Measurements from ENCODE around the gene ATR.
A peak's percentile ranks its signal among the peaks of the same experiment; 100 is the strongest.

Gene ATR

GRCh38 chr3:142578329-142579223 lies at the start of gene ATR:
Gene ATR, minus strand, starts transcription at chr3:142578733. Its CDS starts 29 bp downstream, at chr3:142578704.
- peak; percentile 98 for DNase-seq
- CTCF ChIA-PET: interaction anchor here (1.3 kb wide), 1 partner anchor 10 kb away, joined by 4 read pairs; no protein-coding TSS in a partner anchor
- Mint-ChIP-seq H3K36me3 (peaks cover 9% of the 10 kb centered on the region), H3K4me3 (peak within 1 kb of the TSS; percentile 98), H3K27me3 (peaks cover 20% of the 10 kb centered on the region), H3K4me1 (peaks cover 46% of the 10 kb centered on the region), H3K9me3 (no peaks in the 10 kb centered on the region), H3K27ac (peak within 1 kb of the TSS; percentile 99)

- CTCF ChIA-PET: interaction anchor here (1.8 kb wide), 1 partner anchor 16 kb away, joined by 4 read pairs; no protein-coding TSS in a partner anchor
- Mint-ChIP-seq H3K27me3 (no peaks in the 10 kb centered on the region), H3K36me3 (no peaks in the 10 kb centered on the region), H3K9me3 (no peaks in the 10 kb centered on the region), H3K4me3 (no peak overlapping the region), H3K27ac (no peak overlapping the region), H3K4me1 (no peaks in the 10 kb centered on the region)
- DNase-seq: no peak
Measured at GRCh38 chr3:142626971-142627370, 48.4 kb upstream of the ATR start.

- Mint-ChIP-seq H3K27me3 (no peaks in the 10 kb centered on the region), H3K9me3 (no peaks in the 10 kb centered on the region), H3K4me1 (no peaks in the 10 kb centered on the region), H3K27ac (no peak overlapping the region), H3K36me3 (no peaks in the 10 kb centered on the region), H3K4me3 (no peak overlapping the region)
- CTCF ChIA-PET: no interaction called here
- DNase-seq: no peak
Measured at GRCh38 chr3:142625153-142625440, 46.6 kb upstream of the ATR start.

- no peaks in the 10 kb centered on the region for H3K36me3 Mint-ChIP-seq
- H3K27ac Mint-ChIP-seq: no peak overlapping the region
- CTCF ChIA-PET: interaction anchor here (1.0 kb wide), 1 partner anchor 10 kb away, joined by 3 read pairs; no protein-coding TSS in a partner anchor
Measured at GRCh38 chr3:142624341-142625152, 46.0 kb upstream of the ATR start.

GRCh38 chr3:142623194-142623593 lies 44.7 kb upstream of the ATR start:
- Mint-ChIP-seq H3K36me3 (no peaks in the 10 kb centered on the region), H3K9me3 (no peaks in the 10 kb centered on the region), H3K27me3 (no peaks in the 10 kb centered on the region), H3K4me1 (no peaks in the 10 kb centered on the region), H3K4me3 (no peak overlapping the region), H3K27ac (no peak overlapping the region)
- CTCF ChIA-PET: no interaction called here
- no peak for DNase-seq

More at GRCh38 chr3:142624341-142625152, 46.0 kb upstream of the ATR start:
- H3K4me1 Mint-ChIP-seq: no peaks in the 10 kb centered on the region
- no peak overlapping the region for H3K4me3 Mint-ChIP-seq
- H3K9me3 Mint-ChIP-seq: no peaks in the 10 kb centered on the region
- no peaks in the 10 kb centered on the region for H3K27me3 Mint-ChIP-seq
- no peak for DNase-seq

- H3K4me3 Mint-ChIP-seq: no peak overlapping the region
- H3K27me3 Mint-ChIP-seq: no peaks in the 10 kb centered on the region
Measured at GRCh38 chr3:142622405-142622804, 43.9 kb upstream of the ATR start.

GRCh38 chr3:142618917-142619461 lies 40.5 kb upstream of the ATR start:
- no peaks in the 10 kb centered on the region for H3K9me3 Mint-ChIP-seq
- H3K27me3 Mint-ChIP-seq: peaks cover 5% of the 10 kb centered on the region
- CTCF ChIA-PET: no interaction called here
- H3K27ac Mint-ChIP-seq: no peak overlapping the region
- H3K36me3 Mint-ChIP-seq: no peaks in the 10 kb centered on the region
- no peak overlapping the region for H3K4me3 Mint-ChIP-seq
- H3K4me1 Mint-ChIP-seq: no peaks in the 10 kb centered on the region
- DNase-seq: no peak

More at GRCh38 chr3:142622405-142622804, 43.9 kb upstream of the ATR start:
- H3K9me3 Mint-ChIP-seq: no peaks in the 10 kb centered on the region
- CTCF ChIA-PET: no interaction called here
- H3K36me3 Mint-ChIP-seq: no peaks in the 10 kb centered on the region
- DNase-seq: no peak
- H3K4me1 Mint-ChIP-seq: no peaks in the 10 kb centered on the region
- no peak overlapping the region for H3K27ac Mint-ChIP-seq

- no peak for DNase-seq
- Mint-ChIP-seq H3K4me3 (no peak overlapping the region), H3K9me3 (no peaks in the 10 kb centered on the region), H3K27me3 (peaks cover 5% of the 10 kb centered on the region), H3K36me3 (no peaks in the 10 kb centered on the region), H3K4me1 (no peaks in the 10 kb centered on the region), H3K27ac (no peak overlapping the region)
- CTCF ChIA-PET: interaction anchor here (1.4 kb wide), 1 partner anchor 9 kb away, joined by 3 read pairs; no protein-coding TSS in a partner anchor
Measured at GRCh38 chr3:142615171-142615570, 36.6 kb upstream of the ATR start.

- Mint-ChIP-seq H3K4me1 (no peaks in the 10 kb centered on the region), H3K4me3 (no peak overlapping the region), H3K27ac (no peak overlapping the region), H3K27me3 (peaks cover 5% of the 10 kb centered on the region), H3K9me3 (no peaks in the 10 kb centered on the region), H3K36me3 (no peaks in the 10 kb centered on the region)
- DNase-seq: no peak
- CTCF ChIA-PET: interaction anchor here (1.4 kb wide), 1 partner anchor 10 kb away, joined by 3 read pairs; no protein-coding TSS in a partner anchor
Measured at GRCh38 chr3:142614059-142614626, 35.6 kb upstream of the ATR start.

GRCh38 chr3:142613491-142613890 lies 35.0 kb upstream of the ATR start:
- peaks cover 5% of the 10 kb centered on the region for H3K27me3 Mint-ChIP-seq
- no peak for DNase-seq
- H3K36me3 Mint-ChIP-seq: no peaks in the 10 kb centered on the region
- no peak overlapping the region for H3K4me3 Mint-ChIP-seq
- no peaks in the 10 kb centered on the region for H3K4me1 Mint-ChIP-seq
- H3K9me3 Mint-ChIP-seq: no peaks in the 10 kb centered on the region
- no peak overlapping the region for H3K27ac Mint-ChIP-seq
- CTCF ChIA-PET: no interaction called here

- Mint-ChIP-seq H3K27ac (no peak overlapping the region), H3K4me3 (no peak overlapping the region), H3K36me3 (no peaks in the 10 kb centered on the region), H3K4me1 (no peaks in the 10 kb centered on the region), H3K27me3 (peaks cover 5% of the 10 kb centered on the region), H3K9me3 (no peaks in the 10 kb centered on the region)
- DNase-seq: no peak
- CTCF ChIA-PET: interaction anchor here (1.2 kb wide), 1 partner anchor 17 kb away, joined by 4 read pairs; no protein-coding TSS in a partner anchor
Measured at GRCh38 chr3:142611206-142611605, 32.7 kb upstream of the ATR start.

GRCh38 chr3:142609136-142609535 lies 30.6 kb upstream of the ATR start:
- no peaks in the 10 kb centered on the region for H3K36me3 Mint-ChIP-seq
- H3K27me3 Mint-ChIP-seq: no peaks in the 10 kb centered on the region
- H3K4me1 Mint-ChIP-seq: no peaks in the 10 kb centered on the region
- CTCF ChIA-PET: interaction anchor here (0.9 to 1.7 kb wide), 2 partner anchors 18 to 24 kb away, joined by 3 to 4 read pairs; no protein-coding TSS in a partner anchor
- DNase-seq: no peak
- no peaks in the 10 kb centered on the region for H3K9me3 Mint-ChIP-seq
- no peak overlapping the region for H3K27ac Mint-ChIP-seq
- H3K4me3 Mint-ChIP-seq: no peak overlapping the region

GRCh38 chr3:142608631-142609030 lies 30.1 kb upstream of the ATR start:
- Mint-ChIP-seq H3K9me3 (no peaks in the 10 kb centered on the region), H3K4me1 (no peaks in the 10 kb centered on the region), H3K27me3 (no peaks in the 10 kb centered on the region), H3K36me3 (no peaks in the 10 kb centered on the region), H3K27ac (no peak overlapping the region), H3K4me3 (no peak overlapping the region)
- CTCF ChIA-PET: interaction anchor here (0.9 to 1.7 kb wide), 2 partner anchors 18 to 23 kb away, joined by 3 to 4 read pairs; no protein-coding TSS in a partner anchor
- DNase-seq: no peak

GRCh38 chr3:142604940-142605339 lies 26.4 kb upstream of the ATR start:
- H3K9me3 Mint-ChIP-seq: no peaks in the 10 kb centered on the region
- no peaks in the 10 kb centered on the region for H3K4me1 Mint-ChIP-seq
- H3K27ac Mint-ChIP-seq: no peak overlapping the region
- CTCF ChIA-PET: no interaction called here
- H3K4me3 Mint-ChIP-seq: no peak overlapping the region
- no peaks in the 10 kb centered on the region for H3K27me3 Mint-ChIP-seq
- H3K36me3 Mint-ChIP-seq: no peaks in the 10 kb centered on the region
- no peak for DNase-seq
